Left lung (tissue), 10 donors: ENCODE measurements around the gene PRSS21. TPM values are rescaled to one million over a fixed set of nuclear protein-coding genes. Genes with fewer than 3 reads are reported as not detected.

ENCODE experiments used
- ATAC-seq: fragments of 200-7000 bp; cut with Tn5 transposase; one replicate; pipeline ENCODE4 v1.9.1; 2020; ENCODE audit warnings: moderate library complexity
- DNase-seq, 4 donors: peaks; one replicate each; pipeline ENCODE4 v3.0.0-alpha.2; 2013 to 2020
- H3K27ac ChIP-seq, 2 donors: fragments of 200-600 bp; sonication (generic) in 1 of 2; one replicate each; pipeline versions ENCODE4 v1.5.0 to v1.8.0; 2020 to 2021
- H3K27me3 ChIP-seq, 2 donors: fragments of 200-600 bp; sonication (generic) in 1 of 2; one replicate each; pipeline versions ENCODE4 v1.5.0 to v1.8.0; 2020 to 2021
- H3K36me3 ChIP-seq, 2 donors: fragments of 200-600 bp; sonication (generic) in 1 of 2; one replicate each; pipeline versions ENCODE4 v1.5.0 to v1.8.0; 2020 to 2021
- H3K4me1 ChIP-seq, 2 donors: fragments of 200-600 bp; one replicate each; pipeline ENCODE4 v1.8.0; 2021
- H3K4me3 ChIP-seq, 2 donors: fragments of 200-600 bp; sonication (generic) in 1 of 2; one replicate each; pipeline versions ENCODE4 v1.5.0 to v1.8.0; 2020 to 2021; ENCODE audit warnings: mild to moderate bottlenecking in 1 of 2
- H3K9me3 ChIP-seq, 2 donors: fragments of 200-600 bp; sonication (generic) in 1 of 2; one replicate each; pipeline versions ENCODE4 v1.5.0 to v1.8.0; 2020 to 2021
- CTCF ChIP-seq, 2 donors: fragments of 200-600 bp; sonication (generic) in 1 of 2; IDR thresholded peaks; one replicate each; pipeline versions ENCODE4 v1.5.0 to v1.8.0; 2021; ENCODE audit warnings: antibody characterized with exemption in 2 of 2
- intact Hi-C, 2 donors: fragments of 100-400 bp; cut with DNase I; formaldehyde crosslinking; loops; one replicate each; pipeline versions ENCODE4 v1.11.2 to v1.14.2; 2022
- polyA plus RNA-seq, 6 donors: library from polyadenylated mRNA; unstranded; fragments of 120-200 nt; gene quantifications; one replicate each; pipeline ENCODE4 v1.2.1, GENCODE V29; 2013; ENCODE audit not compliant: insufficient read length in 6 of 6
- total RNA-seq, 2 donors: library from RNA; stranded (reverse); fragmentation: NEBNext Ultra II Directional; extraction: Animal tissue kit (Norgen Biotek cat#: 25700); gene quantifications; one replicate each; pipeline ENCODE4 v1.2.1, GENCODE V29; 2021
- donor health status: DM: no; HTN: yes; CAD: no.
- donor health status: DM: no; HTN: no; CAD: no.

The PRSS21 gene
- total and polyA plus RNA-seq, 8 donors = 0.25 to 2.5 (median 0.33) TPM; not detected in 2

- TF ChIP-seq CTCF (IDR thresholded peaks at IDR 0.05) = no peak
- no peak overlapping the region for H3K4me3 ChIP-seq
- no peak overlapping the region for H3K27ac ChIP-seq
- peaks cover 0 to 12% of the 10 kb centered on the region in 2 donors for H3K9me3 ChIP-seq
- intact Hi-C loops = no loop called here
- H3K27me3 ChIP-seq = peaks cover 0 to 59% of the 10 kb centered on the region in 2 donors
- H3K4me1 ChIP-seq = peaks cover 0 to 5% of the 10 kb centered on the region in 2 donors
- H3K36me3 ChIP-seq = peaks cover 0 to 5% of the 10 kb centered on the region in 2 donors
- ATAC-seq (no peak), DNase-seq (peak in 1 of 4 donors; percentile 67)
These were observed 36.6 kb downstream of the PRSS21 start for GRCh38 chr16:2853531-2854073.

GRCh38 chr16:2854700-2855309 is 37.8 kb downstream of the PRSS21 start:
- H3K4me1 ChIP-seq = peaks cover 0 to 5% of the 10 kb centered on the region in 2 donors
- ATAC-seq = no peak
- DNase-seq = no peak
- H3K9me3 ChIP-seq = peaks cover 0 to 12% of the 10 kb centered on the region in 2 donors
- H3K36me3 ChIP-seq = peaks cover 0 to 5% of the 10 kb centered on the region in 2 donors
- peak in 1 of 2 donors; percentile 45 for TF ChIP-seq CTCF (IDR thresholded peaks at IDR 0.05)
- intact Hi-C loops = no loop called here
- H3K27me3 ChIP-seq = peaks cover 0 to 62% of the 10 kb centered on the region in 2 donors
- H3K4me3 ChIP-seq = no peak overlapping the region
- H3K27ac ChIP-seq = no peak overlapping the region

- intact Hi-C loops = no loop called here
- Histone ChIP-seq H3K4me3 (no peak overlapping the region), H3K9me3 (peaks cover 0 to 12% of the 10 kb centered on the region in 2 donors), H3K4me1 (peaks cover 0 to 5% of the 10 kb centered on the region in 2 donors), H3K36me3 (peaks cover 0 to 5% of the 10 kb centered on the region in 2 donors), H3K27ac (no peak overlapping the region), H3K27me3 (peaks cover 0 to 68% of the 10 kb centered on the region in 2 donors)
- DNase-seq = no peak
- TF ChIP-seq CTCF (IDR thresholded peaks at IDR 0.05) = no peak
- no peak for ATAC-seq
These were observed 38.5 kb downstream of the PRSS21 start for GRCh38 chr16:2855536-2855935.

GRCh38 chr16:2856061-2856670 is 39.1 kb downstream of the PRSS21 start:
- no peak for TF ChIP-seq CTCF (IDR thresholded peaks at IDR 0.05)
- no peak for DNase-seq
- Histone ChIP-seq H3K4me1 (peaks cover 0 to 5% of the 10 kb centered on the region in 2 donors), H3K9me3 (peaks cover 0 to 16% of the 10 kb centered on the region in 2 donors), H3K27ac (no peak overlapping the region), H3K27me3 (peaks cover 0 to 68% of the 10 kb centered on the region in 2 donors), H3K4me3 (no peak overlapping the region), H3K36me3 (peaks cover 0 to 5% of the 10 kb centered on the region in 2 donors)
- no peak for ATAC-seq
- intact Hi-C loops = no loop called here
